Inflammatory macrophage treated with lipopolysaccharide for 1 hour (primary cell): ENCODE data around the gene PFKM.
"Not testable (repeated sequence)": the region's sequence is repeated elsewhere in the genome, so short reads cannot be mapped to it uniquely, and the experiment has no call there.

Experiments used
- DNase-seq, 2 donors: peaks; one replicate each; pipeline ENCODE4 v3.0.0-alpha.2; 2020 to 2022

The PFKM gene

DNA sequence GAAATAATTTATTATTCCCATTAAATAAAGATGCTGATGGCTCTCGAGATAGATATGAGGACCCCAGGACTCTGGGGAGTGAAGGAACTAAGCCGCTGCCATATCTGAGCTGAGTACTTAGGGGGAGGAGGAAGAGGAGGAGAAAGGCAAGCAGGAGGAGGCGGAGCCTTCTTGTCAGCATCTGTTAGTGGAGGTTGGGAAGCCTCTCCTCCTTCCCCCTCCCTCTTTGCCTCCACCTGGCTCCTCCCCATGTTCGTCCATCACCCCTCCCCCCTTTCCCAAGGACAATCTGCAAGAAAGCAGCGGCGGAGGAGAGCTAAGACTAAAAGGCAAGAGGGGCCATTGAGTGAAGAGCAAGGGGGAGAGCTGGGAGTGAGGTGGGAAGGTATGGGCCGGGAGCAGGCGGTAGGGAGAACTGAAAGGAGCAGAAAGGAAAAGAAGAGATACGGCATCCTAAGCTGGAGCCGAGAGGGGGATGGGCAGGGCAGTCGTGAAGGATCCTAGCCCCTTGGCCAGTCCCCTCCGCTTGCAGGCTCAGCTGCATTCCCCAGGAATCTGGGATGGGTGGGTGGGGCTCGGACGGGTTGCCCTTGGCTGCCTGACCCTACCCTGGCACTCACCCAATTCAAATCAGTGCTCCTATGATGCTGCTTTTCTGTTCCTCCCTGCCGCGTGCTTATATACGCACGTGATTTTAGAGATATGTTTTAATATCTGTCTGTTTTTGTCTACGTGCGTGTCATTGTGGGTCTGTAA, at the start of gene PFKM:
Gene PFKM, plus strand, starts transcription at position 287 of the 756 bp plus-strand sequence. CDS start 3,411 bp downstream, outside the sequence.
- DNase-seq, result peak; percentile 52 to 63

DNA sequence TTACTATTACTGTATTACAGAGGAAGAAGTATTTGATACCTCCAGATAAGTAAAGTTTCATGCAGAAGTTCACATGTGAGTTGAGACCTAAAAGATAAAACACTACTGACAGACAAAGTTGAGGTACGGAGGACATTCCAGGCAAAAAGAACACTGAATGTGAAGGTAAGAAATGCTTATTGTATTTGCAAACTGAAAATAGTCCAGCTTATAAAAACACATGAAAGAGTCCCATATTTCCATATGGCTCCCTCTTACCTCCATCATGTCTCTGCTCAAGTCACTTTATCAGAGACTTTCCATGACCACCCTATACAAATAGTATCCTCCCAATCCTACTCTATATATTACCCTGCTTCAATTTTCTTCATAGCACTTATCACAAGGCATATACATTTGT, 49.1 kb upstream of the PFKM start:
- no peak for DNase-seq

DNA sequence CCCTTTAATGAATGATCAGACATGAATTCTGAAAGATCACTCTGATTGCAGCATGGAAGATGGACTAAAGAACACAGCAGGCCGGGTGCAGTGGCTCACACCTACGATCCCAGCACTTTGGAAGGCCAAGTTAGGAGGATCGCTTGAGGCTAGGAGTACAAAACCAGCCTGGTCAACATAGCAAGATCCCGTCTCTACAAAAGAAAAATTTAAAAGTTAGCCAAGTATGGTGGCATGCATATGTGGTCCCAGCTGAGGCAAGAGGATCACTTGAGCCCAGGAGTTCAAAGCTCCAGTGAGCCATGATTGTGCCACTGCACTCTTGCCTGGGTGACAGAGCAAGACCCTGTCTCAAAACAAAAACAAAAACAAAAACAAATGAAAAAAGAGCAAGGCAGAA, 48.4 kb upstream of the PFKM start:
- DNase-seq, result no peak

DNA sequence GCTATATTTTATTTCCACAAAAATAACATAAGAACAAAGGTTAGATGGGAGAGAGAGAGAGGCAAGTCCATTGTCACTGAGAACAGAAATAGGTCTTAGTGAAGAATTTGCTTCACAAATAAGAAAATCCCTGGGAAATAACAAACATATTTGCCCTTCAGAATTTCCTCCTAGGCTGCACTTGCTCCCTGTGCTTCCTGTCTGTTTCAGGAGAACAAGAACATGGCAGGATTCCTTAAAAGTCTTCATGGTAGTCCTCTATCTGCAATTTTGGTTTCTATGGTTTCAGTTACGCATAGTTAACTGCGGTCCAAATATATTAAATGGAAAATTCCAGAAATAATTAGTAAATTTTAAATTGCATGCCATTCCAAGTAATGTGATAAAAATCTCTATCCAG, 47.4 kb upstream of the PFKM start:
- no peak for DNase-seq

DNA sequence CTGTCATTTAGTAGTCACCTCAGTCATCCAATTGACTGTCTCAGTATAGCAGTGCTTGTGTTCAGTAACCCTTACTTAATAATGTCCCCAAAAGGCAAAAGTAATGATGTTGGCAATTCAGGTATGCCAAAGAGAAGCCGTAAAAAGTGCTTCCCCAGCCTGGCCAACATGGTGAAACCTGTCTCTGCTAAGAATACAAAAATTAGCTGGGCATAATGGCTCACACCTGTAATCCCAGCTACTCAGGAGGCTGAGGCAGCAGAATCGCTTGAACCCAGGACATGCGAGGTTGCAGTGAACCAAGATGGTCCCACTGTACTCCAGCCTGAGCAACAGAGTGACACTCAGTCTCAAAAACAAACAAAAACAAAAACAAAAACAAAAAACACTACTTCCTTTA, 46.9 kb upstream of the PFKM start:
- no peak for DNase-seq

DNA sequence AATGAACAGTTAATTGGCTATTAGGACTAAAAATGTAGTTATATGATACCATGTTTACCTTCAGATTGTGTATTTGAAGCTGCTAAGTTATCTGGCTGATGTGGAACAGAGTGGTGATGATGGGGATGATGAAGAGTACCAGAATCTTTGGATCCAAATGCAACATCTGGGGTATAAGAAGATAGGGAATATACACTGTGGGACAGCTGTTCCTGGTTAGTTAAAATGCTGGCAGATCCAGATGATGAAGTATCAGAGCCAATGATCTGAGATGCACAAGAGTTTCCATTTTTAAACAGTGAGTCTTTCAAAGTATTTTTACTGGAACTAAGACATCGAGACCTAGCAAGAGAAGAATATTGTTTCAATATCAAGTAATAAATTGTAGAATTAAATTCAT, 44.9 kb upstream of the PFKM start:
- no peak for DNase-seq

DNA sequence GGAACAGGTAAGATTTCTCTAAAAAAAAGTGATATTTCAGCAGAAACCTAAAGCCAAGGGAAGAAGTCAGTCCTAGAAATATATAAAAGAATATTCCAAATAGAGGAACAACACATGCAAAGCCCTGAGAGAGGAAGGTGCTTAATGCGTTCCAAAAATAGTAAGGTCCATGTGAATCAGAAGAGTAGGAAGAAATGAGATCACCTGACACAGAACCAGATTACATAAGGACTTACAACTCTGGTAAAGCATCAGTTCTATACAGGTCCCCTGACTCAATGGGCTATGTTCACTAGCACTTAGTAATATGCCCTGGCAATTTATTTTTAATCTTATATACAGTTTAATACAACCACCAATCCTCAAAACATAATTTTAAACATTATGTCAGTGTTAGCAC, 43.3 kb upstream of the PFKM start:
- peak in 1 of 2 donors; percentile 61 for DNase-seq

DNA sequence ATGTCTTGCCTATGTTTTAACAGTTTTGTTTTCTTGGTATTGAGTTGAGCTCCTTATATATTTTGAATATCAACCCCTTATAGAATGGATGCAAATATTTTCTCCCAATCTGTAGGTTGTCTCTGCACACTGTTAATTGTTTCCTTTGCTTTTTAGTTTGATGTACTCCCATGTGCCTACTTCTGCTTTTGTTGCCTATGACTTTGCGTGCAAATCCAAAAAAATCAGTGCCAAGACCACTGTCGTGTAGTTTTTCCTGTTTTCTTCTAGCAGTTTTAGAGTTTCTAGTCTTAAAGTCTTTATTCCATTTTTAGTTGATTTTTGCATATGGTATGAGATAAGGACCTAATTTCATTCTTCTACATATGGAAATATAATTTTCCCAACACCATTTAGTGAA, 42.1 kb upstream of the PFKM start:
- DNase-seq, result no peak

DNA sequence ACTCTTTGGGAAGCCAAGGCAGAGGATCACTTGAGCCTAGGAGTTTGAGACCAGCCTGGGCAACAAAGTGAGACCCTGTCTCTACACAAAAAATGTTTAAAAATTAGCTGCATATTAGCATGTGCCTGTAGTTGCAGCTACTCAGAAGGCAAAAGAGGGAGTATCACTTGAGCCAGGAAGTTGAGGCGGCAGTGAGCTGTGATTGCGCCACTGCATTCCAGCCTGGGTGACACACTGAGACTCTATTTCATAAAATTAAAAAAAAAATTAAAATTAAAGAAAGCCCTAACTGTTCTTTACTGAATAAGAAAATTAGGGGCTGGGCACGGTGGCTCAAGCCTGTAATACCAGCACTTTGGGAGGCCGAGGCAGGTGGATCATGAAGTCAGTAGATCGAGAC, 40.3 kb upstream of the PFKM start:
- peak; percentile 7 to 21 for DNase-seq

DNA sequence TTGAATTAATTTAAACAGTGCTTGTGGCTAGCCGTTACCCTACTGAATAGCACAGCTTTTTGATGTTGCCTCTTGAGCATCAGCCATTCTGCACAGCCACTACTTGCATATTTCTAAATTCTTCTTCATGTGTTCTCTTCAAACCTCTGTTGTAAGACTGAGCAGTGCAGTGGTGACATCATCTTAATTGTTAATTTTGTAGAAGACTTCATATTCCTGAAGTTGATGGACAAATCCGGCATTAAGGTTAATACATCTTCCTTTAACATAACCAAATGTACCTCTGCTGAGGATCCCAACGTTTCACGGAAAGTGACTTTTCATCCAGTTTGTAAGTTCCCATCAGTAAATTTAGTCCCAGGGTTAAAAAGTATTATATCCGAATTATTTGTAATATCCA, 38.9 kb upstream of the PFKM start:
- DNase-seq, result no peak

DNA sequence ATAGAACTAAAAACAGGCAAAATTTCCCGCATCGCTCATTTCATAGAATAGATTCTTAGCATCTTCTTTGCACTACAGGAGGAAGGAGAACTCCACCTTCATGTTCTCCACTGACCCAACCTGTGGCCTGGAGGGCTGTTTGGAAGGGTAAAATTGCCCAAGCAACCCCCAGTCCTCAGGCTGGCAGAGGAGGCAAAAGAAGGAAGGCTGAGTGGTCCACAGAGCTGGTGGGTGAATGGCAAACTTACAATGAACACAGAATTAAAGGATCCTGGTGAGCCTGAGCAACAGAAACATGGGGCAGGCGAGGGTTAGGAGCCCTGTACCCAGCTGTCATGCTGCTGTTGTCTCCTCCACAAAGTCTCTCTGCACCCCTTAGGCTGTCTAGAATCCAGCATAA, 38.3 kb upstream of the PFKM start:
- no peak for DNase-seq

DNA sequence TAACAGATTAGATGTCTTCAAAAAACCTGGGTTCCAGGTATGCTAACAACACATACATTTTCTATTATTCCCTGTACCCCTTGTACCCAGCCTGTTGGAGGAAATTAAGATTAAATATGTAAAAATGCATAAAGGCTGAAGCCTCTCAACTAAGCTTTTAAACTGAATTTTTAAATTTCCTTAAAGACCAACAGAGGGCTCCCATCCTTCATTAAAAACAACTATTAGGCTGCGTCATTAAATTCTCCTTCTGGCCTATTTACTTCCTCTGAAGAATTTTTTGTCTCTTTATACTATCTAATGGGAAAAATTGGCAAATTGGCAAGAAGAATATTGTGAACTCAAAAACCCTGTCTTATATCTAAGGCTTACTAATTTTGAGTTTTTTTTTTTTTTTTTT, 35.1 kb upstream of the PFKM start:
- DNase-seq, result peak in 1 of 2 donors; percentile 10

DNA sequence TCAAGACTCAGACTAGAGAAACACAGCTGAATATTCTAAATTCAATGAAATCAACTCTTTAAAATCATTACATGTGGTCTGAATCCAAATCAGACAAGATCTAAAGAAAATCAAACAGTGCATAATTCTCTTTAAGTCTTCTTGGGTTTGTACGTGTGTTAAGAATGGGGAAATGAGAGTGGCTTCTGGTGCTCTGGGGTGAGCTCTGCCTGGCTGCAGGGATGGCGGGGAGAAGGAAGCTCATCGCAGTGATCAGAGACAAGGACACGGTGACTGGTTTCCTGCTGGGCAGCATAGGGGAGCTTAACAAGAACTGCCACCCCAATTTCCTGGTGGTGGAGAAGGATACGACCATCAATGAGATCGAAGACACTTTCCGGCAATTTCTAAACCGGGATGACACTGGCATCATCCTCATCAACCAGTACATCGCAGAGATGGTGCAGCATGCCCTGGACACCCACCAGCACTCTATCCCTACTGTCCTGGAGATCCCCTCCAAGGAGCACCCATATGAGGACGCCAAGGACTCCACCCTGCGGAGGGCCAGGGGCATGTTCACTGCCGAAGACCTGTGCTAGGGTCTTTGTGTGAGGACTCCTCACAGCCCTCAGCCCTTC, 34.2 kb upstream of the PFKM start:
- no peak for DNase-seq

DNA sequence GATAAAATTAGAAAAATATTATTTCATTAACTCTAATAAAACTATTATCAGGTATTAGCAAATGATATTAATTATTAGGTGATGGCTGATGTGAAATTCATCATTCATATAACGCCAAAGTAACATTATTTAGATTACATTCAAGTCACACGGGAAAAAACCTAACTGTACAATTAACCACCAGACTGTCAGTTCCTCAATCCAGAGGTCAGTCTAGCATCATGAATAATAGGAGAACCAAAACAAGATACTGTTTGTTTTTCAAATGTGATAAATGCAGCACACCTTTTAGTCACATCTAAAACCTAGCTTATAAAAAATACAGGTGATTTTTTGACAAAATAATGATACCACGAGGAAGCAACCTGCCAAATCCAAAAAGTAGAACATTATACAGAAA, 32.8 kb upstream of the PFKM start:
- no peak for DNase-seq

DNA sequence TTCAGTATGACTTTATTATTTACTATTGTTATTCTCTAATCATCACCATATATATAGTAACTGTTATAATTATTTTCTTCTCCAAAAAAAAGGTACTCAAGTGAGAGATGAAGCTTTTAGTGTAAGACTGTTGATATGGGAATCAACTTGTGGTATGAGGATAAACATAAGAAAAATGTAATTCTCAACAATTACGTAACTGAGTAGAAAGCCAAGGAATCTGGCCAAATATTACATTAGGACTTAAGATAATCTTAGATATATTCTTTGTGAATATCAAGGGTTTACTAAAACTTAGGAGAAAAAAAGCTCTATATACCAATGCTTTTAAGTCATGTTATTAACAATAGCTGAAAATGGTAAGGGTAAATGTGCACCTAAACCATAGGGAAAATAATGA, 26.6 kb upstream of the PFKM start:
- DNase-seq, result no peak

DNA sequence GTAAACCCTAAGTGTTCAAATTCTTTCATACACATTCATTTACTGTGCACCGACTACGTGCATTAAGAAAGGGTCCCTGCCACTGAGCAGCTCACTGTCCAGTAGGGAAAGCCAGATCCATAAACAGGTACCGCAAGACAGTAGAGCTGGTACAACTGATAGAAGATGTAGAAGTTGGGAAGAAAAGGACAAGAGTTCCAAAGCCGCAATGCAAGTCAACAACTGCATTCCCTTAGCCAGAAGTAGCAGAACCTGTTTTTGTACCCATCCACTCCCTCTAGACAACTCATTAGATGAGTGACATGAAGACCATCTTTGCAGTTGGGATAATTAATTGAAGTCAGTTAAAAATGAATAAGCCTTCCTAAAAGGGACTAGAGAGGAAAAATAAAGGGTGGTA, 14.6 kb upstream of the PFKM start:
- DNase-seq, result no peak

DNA sequence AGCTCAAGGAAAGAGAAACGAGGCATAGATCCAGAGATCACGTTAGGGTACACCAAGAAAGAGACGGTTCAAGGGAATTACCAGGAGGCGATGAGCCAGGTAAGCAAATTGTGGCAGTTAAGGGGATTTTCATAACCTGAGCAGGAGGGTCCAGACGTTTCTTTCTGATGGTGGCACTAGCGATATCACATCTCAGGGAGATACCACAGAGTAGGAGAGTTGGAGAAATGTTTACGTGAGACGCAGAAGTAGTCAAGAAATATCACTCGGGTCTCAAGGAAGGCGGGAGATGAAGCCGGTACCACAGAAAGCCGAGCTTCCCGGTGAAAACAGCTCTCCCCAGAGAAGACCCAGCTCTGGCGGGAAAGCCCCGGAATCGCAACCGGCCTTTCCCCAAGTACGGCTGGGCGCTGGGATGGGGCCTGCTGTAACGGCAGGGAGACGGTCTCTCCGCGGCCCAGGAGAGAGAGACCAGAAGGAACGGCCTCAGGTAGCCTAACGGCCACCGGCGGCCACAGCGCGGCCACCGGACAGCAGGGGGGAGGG, 13.8 kb upstream of the PFKM start:
- DNase-seq, result peak; percentile 32 to 35

DNA sequence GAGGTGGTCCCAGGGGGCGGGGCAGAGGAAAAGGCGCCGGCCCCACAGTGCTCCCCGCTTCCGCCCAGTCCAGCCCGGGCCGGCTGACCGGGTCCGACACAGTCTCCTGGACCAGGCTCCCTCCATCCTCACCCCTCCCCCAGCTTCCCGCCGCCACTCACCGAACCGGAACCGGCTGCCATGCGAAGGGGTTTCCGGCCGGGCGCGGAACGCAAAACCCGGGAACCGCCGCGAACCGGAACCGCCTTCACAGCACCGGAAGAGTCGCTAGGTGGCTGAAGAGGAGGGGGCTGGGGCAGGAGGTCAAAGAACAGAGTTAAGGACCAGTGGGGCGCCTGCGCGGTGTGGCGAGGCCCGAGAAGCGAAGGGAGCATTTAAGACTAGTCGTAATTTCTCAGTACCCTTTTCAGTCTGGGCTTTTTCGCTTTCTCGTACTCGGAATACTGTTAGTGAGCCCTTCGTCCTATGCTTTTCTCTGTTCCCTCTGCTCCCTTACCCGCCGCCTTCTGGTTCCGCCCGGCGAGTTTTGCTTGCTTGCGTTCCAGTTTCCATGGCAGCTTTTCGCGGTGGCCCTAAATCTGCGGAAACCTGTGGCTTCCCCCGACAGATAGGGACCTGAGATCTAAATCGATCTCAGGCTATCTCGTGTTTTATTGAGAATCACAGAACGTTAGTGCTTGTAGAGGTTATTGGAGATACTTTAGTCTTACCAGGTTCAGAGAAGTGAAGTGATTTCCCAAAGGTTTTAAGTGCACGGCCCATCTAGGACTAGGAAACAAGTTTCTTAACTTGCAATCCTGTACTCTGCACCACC, 13.1 kb upstream of the PFKM start, which contains the start of gene SENP1:
Gene SENP1, minus strand, starts transcription at position 213 of the 814 bp plus-strand sequence. CDS start 4,607 bp downstream, outside the sequence.
- peak; percentile 72 to 88 for DNase-seq

DNA sequence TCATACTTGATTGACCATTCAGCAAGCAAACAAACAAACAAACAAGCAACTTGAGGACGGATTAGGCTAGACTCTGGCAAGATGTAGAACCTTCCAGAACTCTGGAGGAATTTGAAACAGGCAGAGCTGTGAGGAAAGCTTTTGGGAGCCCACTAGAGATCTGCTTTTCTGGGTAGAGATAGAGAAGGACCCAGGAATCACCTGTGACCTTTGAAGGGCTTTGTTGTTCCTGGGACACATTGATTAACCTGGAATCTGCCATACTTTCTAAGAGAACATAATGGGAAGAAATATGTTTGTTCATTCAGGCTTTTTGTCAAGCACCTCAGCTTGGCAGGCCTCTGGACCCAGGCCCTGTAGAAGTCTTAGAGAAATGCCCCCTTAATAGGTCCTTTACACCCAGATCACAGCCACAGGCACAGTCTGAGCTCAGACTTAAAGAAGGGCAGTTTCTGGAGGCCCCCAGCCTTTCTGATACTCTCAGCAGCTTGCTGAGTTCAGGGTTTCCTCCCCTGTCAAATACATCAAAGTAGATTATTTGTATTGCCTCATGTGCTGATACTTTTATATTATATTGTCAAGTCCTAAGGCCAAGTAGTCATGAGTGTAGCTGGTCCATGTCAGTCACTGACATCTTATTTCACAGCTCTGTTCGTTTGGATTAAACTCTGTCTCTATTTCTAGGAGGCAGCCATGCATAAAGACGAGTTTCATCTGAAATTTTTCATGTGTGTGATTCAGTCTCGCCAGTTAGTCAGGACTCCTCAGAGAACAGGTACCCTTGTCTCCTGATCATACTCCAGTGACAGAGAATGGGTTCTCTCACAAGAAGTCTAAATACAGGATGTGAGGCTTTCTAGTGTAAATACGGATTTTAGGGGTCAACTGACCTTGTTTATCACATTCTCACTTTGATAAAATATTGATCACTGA, 12.2 kb upstream of the PFKM start:
- DNase-seq, result no peak

DNA sequence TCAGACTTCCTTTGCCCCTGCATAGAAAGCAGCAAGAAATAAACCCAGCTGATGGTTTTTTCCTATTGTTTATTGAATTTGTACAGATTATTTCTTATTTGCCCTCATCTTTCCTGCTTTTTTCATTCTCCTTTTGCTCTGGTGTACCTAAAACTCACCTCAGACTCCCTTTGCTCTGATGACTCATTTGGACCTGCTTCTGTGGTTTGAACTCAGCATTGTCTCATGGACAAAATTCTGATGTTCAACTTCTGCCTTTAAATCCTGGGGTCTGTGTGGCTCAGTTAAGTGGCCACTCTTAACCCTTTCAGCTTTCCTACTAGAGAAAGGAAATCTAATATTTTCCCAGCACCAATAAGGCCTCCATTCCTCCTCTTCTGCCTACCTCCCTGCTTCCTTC, 9.7 kb upstream of the PFKM start:
- no peak for DNase-seq

DNA sequence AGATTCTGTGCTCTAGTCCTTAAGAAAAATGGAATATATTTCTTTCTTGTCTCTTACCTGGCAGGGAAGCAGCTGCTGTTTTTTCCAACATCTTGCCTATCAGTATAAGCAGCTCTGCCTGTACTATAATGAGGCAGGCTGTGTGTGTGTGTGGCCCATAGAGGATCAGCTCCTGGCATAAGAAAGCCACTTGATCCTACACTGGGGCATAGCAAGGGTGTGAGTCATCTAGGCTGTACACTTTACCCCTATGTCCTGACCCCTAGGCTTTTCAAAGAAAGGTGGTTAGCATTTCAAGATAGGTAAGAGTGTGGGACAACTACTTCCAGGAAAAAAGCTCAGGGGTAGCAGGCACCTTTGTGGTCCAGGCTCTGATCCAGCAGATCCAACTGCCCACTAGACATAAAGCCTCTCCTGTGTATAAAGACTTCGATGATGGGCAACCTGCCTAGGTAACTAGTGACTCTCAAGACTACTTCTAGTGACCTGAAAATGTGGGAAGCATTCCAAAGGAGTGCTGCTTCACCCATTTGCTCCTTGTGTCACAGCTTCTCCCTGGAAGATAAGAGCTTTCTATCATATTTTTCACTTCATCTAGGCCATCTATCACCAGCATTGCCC, 8.4 kb upstream of the PFKM start:
- no peak for DNase-seq

DNA sequence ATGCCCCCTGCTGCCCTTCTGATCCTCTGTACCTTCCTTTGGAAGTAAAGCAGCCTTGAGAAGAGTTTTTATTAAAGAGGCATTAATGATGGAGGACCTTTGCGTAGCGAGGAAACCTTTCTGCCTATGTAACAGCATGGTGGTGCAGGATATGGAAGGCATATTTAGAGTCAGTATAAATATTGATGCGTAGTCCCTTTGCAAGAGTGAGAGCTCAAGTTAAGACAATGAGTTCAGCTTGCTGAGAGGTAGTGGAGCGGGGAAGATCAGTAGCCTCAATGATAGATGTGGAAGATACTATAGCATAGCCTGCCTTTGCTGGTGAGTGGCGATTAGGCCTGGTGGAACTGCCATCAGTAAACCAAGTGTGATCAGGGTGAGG, 7.9 kb upstream of the PFKM start:
- not testable (repeated sequence) for DNase-seq
